Measurements from ENCODE around the gene C6. TPM values are rescaled to one million over a fixed set of nuclear protein-coding genes. Genes with fewer than 3 reads are reported as not detected.

The C6 gene
- total and polyA plus RNA-seq, 10 of the 15 experiments (the other 5 are each of a cell fraction or from before 2014, with no cell fraction given), result 0.31 TPM; not detected in 9

- no peak for ATAC-seq
- H3K79me2 ChIP-seq (ENCODE audit: control insufficient read depth, insufficient read depth, low read length), result no peaks in the 10 kb centered on the region
- no peak overlapping the region for H2AFZ ChIP-seq (ENCODE audit: control insufficient read depth, low read depth, low read length)
- no peak overlapping the region for H3K9ac ChIP-seq (ENCODE audit: control insufficient read depth, insufficient read depth, low read length)
- in situ Hi-C loops (cut with MboI) (no loop called here), intact Hi-C loops (cut with micrococcal nuclease; ENCODE audit: unreplicated experiment) (no loop called here)
- RAD21 ChIA-PET (ENCODE audit: unreplicated experiment), result no interaction called here
- H3K36me3 ChIP-seq (ENCODE audit: control insufficient read depth in 2 of 2, insufficient read depth in 2 of 2, low read length in 1 of 2), result no peaks in the 10 kb centered on the region
- BruUV-seq (replicated peaks), result no TSS peak
- POLR2A ChIA-PET, result no interaction called here
- H3K4me2 ChIP-seq (ENCODE audit: control insufficient read depth, insufficient read depth), result no peak overlapping the region
- no peak for FAIRE-seq
- H3K9me3 ChIP-seq (replicated peaks; ENCODE audit: control insufficient read depth, insufficient read depth, low read length), result no peaks in the 10 kb centered on the region
- no peaks in the 10 kb centered on the region for H3K27me3 ChIP-seq (replicated peaks in 1 of 2; ENCODE audit: control insufficient read depth in 2 of 2, insufficient read depth in 2 of 2, low read length in 1 of 2)
- H4K20me1 ChIP-seq (ENCODE audit: control insufficient read depth, insufficient read depth), result no peaks in the 10 kb centered on the region
- 3% methylated on average over 3 of the region's 3 CpGs for WGBS (ENCODE audit: insufficient coverage, insufficient replicate concordance, low lambda C conversion rate, missing lambda C conversion rate)
- CTCF ChIA-PET, result no interaction called here
- DNase-seq (ENCODE audit: low read depth, low spot score), result no peak
- TF ChIP-seq CEBPB (IDR thresholded peaks at IDR 0.05; ENCODE audit: borderline replicate concordance in 1 of 2, low read depth in 2 of 2, low read length in 2 of 2), result no peak
- TF ChIP-seq NR2F1 (conservative IDR thresholded peaks at IDR 0.05), result no peak
- TF ChIP-seq, protein P1, sequence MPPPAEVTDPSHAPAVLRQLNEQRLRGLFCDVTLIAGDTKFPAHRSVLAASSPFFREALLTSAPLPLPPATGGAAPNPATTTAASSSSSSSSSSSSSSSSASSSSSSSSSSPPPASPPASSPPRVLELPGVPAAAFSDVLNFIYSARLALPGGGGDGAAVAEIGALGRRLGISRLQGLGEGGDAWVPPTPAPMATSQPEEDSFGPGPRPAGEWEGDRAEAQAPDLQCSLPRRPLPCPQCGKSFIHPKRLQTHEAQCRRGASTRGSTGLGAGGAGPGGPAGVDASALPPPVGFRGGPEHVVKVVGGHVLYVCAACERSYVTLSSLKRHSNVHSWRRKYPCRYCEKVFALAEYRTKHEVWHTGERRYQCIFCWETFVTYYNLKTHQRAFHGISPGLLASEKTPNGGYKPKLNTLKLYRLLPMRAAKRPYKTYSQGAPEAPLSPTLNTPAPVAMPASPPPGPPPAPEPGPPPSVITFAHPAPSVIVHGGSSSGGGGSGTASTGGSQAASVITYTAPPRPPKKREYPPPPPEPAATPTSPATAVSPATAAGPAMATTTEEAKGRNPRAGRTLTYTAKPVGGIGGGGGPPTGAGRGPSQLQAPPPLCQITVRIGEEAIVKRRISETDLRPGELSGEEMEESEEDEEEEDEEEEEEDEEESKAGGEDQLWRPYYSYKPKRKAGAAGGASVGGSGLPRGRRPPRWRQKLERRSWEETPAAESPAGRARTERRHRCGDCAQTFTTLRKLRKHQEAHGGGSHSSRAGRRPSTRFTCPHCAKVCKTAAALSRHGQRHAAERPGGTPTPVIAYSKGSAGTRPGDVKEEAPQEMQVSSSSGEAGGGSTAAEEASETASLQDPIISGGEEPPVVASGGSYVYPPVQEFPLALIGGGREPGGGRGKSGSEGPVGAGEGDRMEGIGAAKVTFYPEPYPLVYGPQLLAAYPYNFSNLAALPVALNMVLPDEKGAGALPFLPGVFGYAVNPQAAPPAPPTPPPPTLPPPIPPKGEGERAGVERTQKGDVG (CRISPR knock-in tag; IDR thresholded peaks at IDR 0.05), result no peak
- no peak for TF ChIP-seq SMAD5 (IDR thresholded peaks at IDR 0.05; ENCODE audit: low read depth)
- SMC1A ChIA-PET (ENCODE audit: uncharacterized antibody, unreplicated experiment), result no interaction called here
- no peaks in the 10 kb centered on the region for H3K4me1 ChIP-seq (ENCODE audit: control insufficient read depth, insufficient read depth, low read length)
- no peak overlapping the region for H3K4me3 ChIP-seq
- no peak overlapping the region for H3K27ac ChIP-seq (ENCODE audit: control insufficient read depth, insufficient read depth)
Measured at GRCh38 chr5:41176952-41177351, 36.4 kb downstream of the C6 start.

DNA sequence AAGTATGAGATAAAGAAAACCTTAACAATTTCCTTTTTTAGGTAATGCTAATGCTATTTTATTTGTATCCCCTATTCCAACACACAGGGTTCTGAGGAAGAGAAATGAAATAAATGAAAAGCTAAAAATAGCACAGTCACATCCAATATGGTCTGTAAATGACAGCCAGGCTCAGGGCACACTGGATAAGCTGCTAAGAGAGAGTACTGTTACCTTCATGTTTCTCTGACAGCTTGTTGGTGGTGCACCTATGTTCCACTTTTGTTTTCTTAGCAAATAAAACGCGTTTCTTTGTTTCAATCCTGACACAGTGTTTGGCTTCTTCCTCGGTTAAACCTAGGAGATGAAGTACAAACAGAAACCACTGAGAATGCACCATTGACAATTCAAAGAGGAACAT is 41.3 kb downstream of the C6 start:
- Histone ChIP-seq H3K27me3 (replicated peaks in 1 of 2; ENCODE audit: control insufficient read depth in 2 of 2, insufficient read depth in 2 of 2, low read length in 1 of 2) (no peaks in the 10 kb centered on the region), H3K9me3 (replicated peaks; ENCODE audit: control insufficient read depth, insufficient read depth, low read length) (no peaks in the 10 kb centered on the region), H3K4me2 (ENCODE audit: control insufficient read depth, insufficient read depth) (no peak overlapping the region), H2AFZ (ENCODE audit: control insufficient read depth, low read depth, low read length) (no peak overlapping the region), H4K20me1 (ENCODE audit: control insufficient read depth, insufficient read depth) (no peaks in the 10 kb centered on the region), H3K36me3 (ENCODE audit: control insufficient read depth in 2 of 2, insufficient read depth in 2 of 2, low read length in 1 of 2) (no peaks in the 10 kb centered on the region), H3K27ac (ENCODE audit: control insufficient read depth, insufficient read depth) (no peak overlapping the region), H3K79me2 (ENCODE audit: control insufficient read depth, insufficient read depth, low read length) (no peaks in the 10 kb centered on the region), H3K4me3 (no peak overlapping the region), H3K4me1 (ENCODE audit: control insufficient read depth, insufficient read depth, low read length) (no peaks in the 10 kb centered on the region), H3K9ac (ENCODE audit: control insufficient read depth, insufficient read depth, low read length) (no peak overlapping the region)
- CTCF ChIA-PET, result no interaction called here
- FAIRE-seq (no peak), DNase-seq (ENCODE audit: low read depth, low spot score) (no peak), ATAC-seq (no peak)
- no TSS peak for BruUV-seq (replicated peaks)
- SMC1A ChIA-PET (ENCODE audit: uncharacterized antibody, unreplicated experiment), result no interaction called here
- intact Hi-C loops (cut with micrococcal nuclease; ENCODE audit: unreplicated experiment), result no loop called here
- POLR2A ChIA-PET, result no interaction called here
- RAD21 ChIA-PET (ENCODE audit: unreplicated experiment), result no interaction called here
- in situ Hi-C loops (cut with MboI), result no loop called here
- WGBS (ENCODE audit: insufficient coverage, insufficient replicate concordance, low lambda C conversion rate, missing lambda C conversion rate), result 8% methylated on average over 3 of the region's 3 CpGs
- TF ChIP-seq IRF5 (IDR thresholded peaks at IDR 0.05; ENCODE audit: borderline replicate concordance), result no peak
- TF ChIP-seq, protein P2, sequence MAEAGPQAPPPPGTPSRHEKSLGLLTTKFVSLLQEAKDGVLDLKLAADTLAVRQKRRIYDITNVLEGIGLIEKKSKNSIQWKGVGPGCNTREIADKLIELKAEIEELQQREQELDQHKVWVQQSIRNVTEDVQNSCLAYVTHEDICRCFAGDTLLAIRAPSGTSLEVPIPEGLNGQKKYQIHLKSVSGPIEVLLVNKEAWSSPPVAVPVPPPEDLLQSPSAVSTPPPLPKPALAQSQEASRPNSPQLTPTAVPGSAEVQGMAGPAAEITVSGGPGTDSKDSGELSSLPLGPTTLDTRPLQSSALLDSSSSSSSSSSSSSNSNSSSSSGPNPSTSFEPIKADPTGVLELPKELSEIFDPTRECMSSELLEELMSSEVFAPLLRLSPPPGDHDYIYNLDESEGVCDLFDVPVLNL (IDR thresholded peaks at IDR 0.05; ENCODE audit: low read depth, low read length), result no peak
- no peak for TF ChIP-seq IKZF2 (IDR thresholded peaks at IDR 0.05)
- TF ChIP-seq, protein P3, sequence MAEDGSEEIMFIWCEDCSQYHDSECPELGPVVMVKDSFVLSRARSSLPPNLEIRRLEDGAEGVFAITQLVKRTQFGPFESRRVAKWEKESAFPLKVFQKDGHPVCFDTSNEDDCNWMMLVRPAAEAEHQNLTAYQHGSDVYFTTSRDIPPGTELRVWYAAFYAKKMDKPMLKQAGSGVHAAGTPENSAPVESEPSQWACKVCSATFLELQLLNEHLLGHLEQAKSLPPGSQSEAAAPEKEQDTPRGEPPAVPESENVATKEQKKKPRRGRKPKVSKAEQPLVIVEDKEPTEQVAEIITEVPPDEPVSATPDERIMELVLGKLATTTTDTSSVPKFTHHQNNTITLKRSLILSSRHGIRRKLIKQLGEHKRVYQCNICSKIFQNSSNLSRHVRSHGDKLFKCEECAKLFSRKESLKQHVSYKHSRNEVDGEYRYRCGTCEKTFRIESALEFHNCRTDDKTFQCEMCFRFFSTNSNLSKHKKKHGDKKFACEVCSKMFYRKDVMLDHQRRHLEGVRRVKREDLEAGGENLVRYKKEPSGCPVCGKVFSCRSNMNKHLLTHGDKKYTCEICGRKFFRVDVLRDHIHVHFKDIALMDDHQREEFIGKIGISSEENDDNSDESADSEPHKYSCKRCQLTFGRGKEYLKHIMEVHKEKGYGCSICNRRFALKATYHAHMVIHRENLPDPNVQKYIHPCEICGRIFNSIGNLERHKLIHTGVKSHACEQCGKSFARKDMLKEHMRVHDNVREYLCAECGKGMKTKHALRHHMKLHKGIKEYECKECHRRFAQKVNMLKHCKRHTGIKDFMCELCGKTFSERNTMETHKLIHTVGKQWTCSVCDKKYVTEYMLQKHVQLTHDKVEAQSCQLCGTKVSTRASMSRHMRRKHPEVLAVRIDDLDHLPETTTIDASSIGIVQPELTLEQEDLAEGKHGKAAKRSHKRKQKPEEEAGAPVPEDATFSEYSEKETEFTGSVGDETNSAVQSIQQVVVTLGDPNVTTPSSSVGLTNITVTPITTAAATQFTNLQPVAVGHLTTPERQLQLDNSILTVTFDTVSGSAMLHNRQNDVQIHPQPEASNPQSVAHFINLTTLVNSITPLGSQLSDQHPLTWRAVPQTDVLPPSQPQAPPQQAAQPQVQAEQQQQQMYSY (CRISPR knock-in tag; IDR thresholded peaks at IDR 0.05), result no peak
